ENCODE data around the gene RNF4. TPM values are rescaled to one million over a fixed set of nuclear protein-coding genes. Genes with fewer than 3 reads are reported as not detected.

RNF4 gene
- total and polyA plus RNA-seq, 12 donors, result 13.4 to 42.1 (median 29.7) TPM

DNA sequence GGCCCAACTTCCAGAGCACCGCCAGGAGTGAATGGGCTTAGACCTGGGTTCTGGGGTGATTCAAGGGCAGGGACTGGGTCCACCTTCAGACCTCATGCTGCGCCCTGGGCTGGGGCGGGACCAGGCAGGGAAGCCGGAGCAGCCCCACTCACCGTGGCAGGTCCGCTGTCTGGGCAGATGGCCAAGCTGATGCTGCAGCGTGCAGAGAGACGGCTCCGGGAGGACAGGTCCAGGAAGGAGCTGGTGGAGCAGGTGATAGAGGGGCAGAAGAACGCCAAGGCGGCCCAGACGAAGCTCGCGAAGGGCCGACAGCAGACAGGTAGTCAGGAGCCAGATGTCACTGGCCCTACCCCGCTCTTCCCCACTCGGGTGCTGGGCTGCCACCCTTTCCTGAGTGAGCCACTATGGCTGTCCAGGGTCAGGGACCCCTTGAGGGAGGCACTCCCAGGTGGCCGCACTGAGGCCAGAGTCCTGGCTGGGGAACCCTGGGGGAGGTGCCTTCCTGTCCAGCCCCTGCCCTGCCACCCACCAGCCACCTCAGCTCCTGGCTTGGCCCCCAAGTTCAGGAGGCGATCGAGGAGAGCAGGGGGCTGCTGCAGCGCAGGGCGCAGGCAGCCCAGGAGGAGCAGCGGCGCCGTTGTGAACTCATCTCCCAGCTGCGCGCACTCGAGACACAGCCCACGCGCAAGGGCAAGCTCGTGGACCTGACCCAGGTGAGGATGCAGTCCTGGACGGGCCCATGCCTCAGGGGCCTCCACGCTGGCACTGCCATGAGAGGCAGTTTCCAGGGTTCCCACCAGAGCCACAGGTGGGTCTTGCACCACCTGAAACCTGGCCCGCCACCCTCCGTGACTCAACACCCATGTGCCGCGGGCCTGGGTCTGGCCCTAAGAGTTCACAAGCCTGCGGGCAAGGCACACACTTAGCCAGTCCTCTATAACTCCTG is 10.1 kb upstream of the RNF4 start:
- H3K36me3 ChIP-seq, result no peaks in the 10 kb centered on the region
- intact Hi-C loops (cut with DNase I), result loop anchor here in 1 of 10 donors (5.0 kb wide), 1 partner anchor 242 kb away; no protein-coding TSS in a partner anchor
- 82% methylated on average over 38 of the region's 38 CpGs for WGBS, 2 donors

DNA sequence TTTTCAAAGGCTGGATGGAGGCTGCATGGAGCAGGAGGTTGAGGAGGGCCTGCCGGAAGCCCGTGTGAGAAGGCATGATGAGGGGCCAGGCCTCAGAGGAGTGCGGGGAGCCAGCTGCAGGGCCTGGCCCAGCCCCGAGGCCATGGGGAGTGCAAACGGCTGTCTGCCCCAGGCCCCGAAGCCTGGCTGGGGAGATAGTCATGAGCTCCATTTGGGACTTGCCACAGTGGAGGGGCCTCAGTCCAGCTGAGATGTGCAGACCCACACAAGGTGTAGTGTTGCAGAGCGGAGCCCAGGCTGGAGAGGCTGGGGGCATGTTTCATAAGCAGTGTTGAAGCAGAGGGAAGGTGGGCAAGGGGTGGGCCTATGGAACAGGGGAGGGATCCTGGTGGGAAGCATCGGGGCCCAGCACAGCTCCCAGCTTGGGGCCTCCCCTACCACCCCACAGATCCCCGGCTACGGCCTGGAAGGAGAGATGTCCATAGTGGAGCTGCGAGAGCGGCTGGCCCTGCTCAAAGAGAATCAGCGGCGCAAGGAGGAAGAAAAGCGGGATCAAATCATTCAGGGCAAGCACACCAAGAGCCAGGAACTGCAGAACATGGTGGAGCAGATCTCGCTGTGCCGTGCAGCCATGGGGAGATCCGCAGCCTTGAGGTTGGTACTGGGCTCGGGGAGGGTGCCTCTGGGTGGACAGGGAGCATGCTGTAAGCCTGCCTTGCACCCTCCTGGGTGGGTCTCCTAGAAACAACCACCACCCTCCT is 9.1 kb upstream of the RNF4 start:
- TF ChIP-seq, protein P1, sequence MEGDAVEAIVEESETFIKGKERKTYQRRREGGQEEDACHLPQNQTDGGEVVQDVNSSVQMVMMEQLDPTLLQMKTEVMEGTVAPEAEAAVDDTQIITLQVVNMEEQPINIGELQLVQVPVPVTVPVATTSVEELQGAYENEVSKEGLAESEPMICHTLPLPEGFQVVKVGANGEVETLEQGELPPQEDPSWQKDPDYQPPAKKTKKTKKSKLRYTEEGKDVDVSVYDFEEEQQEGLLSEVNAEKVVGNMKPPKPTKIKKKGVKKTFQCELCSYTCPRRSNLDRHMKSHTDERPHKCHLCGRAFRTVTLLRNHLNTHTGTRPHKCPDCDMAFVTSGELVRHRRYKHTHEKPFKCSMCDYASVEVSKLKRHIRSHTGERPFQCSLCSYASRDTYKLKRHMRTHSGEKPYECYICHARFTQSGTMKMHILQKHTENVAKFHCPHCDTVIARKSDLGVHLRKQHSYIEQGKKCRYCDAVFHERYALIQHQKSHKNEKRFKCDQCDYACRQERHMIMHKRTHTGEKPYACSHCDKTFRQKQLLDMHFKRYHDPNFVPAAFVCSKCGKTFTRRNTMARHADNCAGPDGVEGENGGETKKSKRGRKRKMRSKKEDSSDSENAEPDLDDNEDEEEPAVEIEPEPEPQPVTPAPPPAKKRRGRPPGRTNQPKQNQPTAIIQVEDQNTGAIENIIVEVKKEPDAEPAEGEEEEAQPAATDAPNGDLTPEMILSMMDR (IDR thresholded peaks at IDR 0.05), result no peak
- WGBS, 2 donors, result 94% methylated on average over 19 of the region's 19 CpGs
- H3K27me3 ChIP-seq, result peaks cover 0 to 15% (median 8%) of the 10 kb centered on the region in 7 donors
- no peaks in the 10 kb centered on the region for H3K9me3 ChIP-seq
- no peak overlapping the region for H3K27ac ChIP-seq
- ATAC-seq (no peak), DNase-seq (no peak)
- no peaks in the 10 kb centered on the region for H3K36me3 ChIP-seq
- peaks cover 3 to 15% (median 8%) of the 10 kb centered on the region in 9 donors for H3K4me1 ChIP-seq
- intact Hi-C loops (cut with DNase I), result loop anchor here in 7 of 10 donors (5.0 to 10.0 kb wide), 4 partner anchors 42 to 242 kb away; partner anchors contain the start of genes CFAP99 (in 1 of the 7) and ZFYVE28 (in 1 of the 7)
- H3K4me3 ChIP-seq, result no peak overlapping the region

More for the DNA sequence above, 10.1 kb upstream of the RNF4 start:
- H3K4me3 ChIP-seq, result no peak overlapping the region
- DNase-seq (no peak), ATAC-seq (no peak)
- H3K9me3 ChIP-seq, result no peaks in the 10 kb centered on the region
- peaks cover 0 to 15% (median 8%) of the 10 kb centered on the region in 7 donors for H3K27me3 ChIP-seq
- TF ChIP-seq, protein P1 (IDR thresholded peaks at IDR 0.05), result no peak
- no peak overlapping the region for H3K27ac ChIP-seq
- peaks cover 3 to 15% (median 8%) of the 10 kb centered on the region in 9 donors for H3K4me1 ChIP-seq

DNA sequence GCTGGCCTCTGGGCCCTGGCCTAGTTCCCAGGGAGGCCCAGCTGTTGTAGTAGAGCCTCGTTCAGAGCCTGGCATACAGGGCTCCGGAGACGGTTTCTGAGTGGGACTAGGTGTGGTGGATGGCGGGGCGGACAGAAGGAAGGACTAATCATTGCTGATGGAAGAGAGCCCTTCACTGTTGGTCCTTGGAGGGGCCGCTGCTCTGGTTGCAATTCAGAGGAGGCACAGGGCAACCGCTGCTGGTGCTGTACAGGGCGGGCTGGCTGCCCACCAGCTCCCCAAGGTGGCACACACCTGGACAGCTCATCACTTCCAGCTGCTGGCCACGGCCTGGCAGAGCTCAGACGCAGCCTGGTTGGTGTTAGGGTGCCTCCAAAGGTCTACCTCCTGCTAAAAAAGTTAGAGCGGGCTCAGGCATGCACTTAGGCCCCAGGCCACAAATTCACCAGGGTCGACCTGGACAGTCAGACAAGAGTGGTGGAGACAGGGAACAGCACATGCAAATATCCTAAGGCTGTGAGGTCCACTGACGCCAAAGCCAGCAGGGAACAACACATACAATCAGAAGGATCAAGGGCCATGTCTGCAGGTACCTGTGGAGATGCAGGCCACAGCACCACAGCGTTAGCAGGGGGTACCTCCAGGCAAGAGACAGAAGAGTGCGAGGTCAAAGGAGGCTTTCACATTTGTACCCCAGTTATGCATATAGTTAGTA is 7.5 kb upstream of the RNF4 start:
- intact Hi-C loops (cut with DNase I), result loop anchor here in 6 of 10 donors (5.0 to 10.0 kb wide), 4 partner anchors 44 to 244 kb away; partner anchors contain the start of genes CFAP99 (in 1 of the 6) and ZFYVE28 (in 1 of the 6)
- peaks cover 0 to 15% (median 8%) of the 10 kb centered on the region in 7 donors for H3K27me3 ChIP-seq
- H3K36me3 ChIP-seq, result no peaks in the 10 kb centered on the region
- WGBS, 2 donors, result 88 to 89% methylated on average over 15 of the region's 15 CpGs
- no peaks in the 10 kb centered on the region for H3K9me3 ChIP-seq
- no peak overlapping the region for H3K4me3 ChIP-seq
- ATAC-seq (no peak), DNase-seq (no peak)
- TF ChIP-seq, protein P1 (IDR thresholded peaks at IDR 0.05), result no peak
- peaks cover 3 to 15% (median 8%) of the 10 kb centered on the region in 9 donors for H3K4me1 ChIP-seq
- no peak overlapping the region for H3K27ac ChIP-seq

Measured in heart right ventricle (tissue), 16 donors.